ENCODE data around the gene GBF1.
"Not testable (repeated sequence)": the region's sequence is repeated elsewhere in the genome, so short reads cannot be mapped to it uniquely, and the experiment has no call there.

GBF1 gene

DNA sequence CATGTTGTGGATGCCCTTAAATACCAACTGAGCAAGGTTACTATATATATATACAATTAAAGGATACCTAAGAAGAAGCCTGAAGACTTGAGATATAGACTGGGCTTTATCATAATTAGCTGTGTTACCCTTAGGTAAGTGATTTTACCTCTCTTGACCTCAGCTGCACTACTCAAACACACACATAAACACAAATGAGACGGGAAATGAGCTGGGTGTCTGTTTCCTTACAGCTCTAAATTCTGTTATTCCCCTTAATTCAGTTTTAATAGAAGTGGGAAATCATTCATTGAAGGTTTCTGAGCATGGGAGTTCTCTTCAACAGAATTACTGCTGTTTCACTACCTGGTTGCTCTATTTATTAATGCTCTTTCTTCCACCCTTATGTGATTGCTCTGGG is 60.7 kb downstream of the GBF1 start:
- DNase-seq, result no peak

DNA sequence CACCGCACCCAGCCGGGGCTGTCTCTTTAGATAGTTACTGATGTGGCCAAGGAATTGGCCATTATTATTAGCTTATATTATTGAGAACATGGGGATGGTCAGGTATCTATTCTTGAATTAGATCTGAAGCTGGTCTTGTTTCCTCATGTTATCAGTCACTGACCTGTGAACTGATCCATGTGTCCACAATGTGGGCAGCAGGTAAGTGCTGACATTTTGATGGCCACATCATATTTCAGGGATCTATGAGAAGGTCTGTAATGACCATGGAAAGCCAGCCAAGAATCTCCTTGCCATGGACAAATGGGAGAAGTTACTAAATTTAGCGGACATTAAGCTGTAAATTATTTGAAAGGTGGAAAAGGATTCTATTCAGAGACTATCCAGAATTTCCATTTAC is 61.4 kb downstream of the GBF1 start:
- DNase-seq, result no peak

DNA sequence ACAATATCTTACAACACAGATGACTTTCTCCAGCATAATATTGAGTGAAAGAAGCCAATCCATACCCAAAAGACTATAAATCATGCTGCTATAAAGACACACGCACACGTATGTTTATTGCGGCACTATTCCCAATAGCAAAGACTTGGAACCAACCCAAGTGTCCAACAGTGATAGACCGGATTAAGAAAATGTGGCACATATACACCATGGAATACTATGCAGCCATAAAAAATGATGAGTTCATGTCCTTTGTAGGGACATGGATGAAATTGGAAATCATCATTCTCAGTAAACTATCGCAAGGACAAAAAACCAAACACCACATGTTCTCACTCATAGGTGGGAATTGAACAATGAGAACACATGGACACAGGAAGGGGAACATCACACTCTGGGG is 63.0 kb downstream of the GBF1 start:
- not testable (repeated sequence) for DNase-seq

DNA sequence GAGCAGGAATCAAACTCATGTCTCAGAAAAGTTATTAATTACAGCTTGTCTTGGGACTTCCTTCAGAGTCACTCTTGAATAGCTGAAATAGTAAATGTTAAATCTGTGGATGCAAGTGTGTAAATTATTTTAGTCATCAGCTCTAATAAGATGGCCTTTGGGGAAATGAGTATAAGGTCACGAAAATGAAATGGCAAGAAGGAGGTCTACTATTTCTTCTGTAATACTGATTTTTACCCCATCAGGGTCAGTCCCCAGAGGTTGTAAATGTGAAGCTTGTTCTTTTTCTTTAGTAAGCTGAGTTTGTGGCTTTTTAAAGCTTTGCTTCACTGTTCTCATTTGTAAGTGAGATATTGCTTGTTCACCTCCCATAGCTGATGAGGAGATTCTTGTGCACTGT is 63.9 kb downstream of the GBF1 start:
- DNase-seq, result no peak

- no peak for DNase-seq
These were observed 64.6 kb downstream of the GBF1 start for GRCh38 chr10:102309916-102310315.

DNA sequence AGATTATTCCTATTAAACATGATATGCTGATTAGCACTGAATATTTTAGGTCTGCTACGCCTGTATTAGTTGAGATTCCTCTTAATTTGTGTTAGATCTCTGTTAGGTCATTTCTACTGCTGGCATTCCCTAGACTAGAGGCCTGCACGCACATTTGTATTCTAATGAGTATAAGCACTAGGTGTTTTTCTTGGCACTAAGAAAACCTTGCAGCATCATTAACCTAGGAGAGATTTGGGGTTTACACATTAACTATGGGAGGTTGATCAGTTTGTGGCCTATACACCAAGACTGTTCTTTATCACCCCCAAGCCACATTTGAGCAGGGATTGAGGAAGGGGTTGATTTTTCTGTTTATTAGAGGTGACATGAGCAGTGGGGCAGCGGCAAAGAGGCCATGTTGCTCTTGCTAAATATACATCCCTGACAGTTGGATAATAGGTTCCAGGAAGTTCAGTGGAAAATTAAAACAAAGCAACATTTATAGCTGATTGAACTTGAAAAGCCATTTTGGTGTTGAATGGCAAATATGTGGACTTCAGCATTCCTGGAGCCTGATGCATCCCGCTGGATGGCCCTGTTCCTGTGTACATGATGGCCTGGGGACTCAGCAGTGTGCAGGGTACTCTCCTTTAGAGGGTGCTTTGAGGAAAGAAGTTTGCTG is 65.2 kb downstream of the GBF1 start:
- no peak for DNase-seq

- DNase-seq, result no peak
These were observed 65.7 kb downstream of the GBF1 start for GRCh38 chr10:102311025-102311420.

GRCh38 chr10:102312683-102313082 is 67.4 kb downstream of the GBF1 start:
- no peak for DNase-seq

DNA sequence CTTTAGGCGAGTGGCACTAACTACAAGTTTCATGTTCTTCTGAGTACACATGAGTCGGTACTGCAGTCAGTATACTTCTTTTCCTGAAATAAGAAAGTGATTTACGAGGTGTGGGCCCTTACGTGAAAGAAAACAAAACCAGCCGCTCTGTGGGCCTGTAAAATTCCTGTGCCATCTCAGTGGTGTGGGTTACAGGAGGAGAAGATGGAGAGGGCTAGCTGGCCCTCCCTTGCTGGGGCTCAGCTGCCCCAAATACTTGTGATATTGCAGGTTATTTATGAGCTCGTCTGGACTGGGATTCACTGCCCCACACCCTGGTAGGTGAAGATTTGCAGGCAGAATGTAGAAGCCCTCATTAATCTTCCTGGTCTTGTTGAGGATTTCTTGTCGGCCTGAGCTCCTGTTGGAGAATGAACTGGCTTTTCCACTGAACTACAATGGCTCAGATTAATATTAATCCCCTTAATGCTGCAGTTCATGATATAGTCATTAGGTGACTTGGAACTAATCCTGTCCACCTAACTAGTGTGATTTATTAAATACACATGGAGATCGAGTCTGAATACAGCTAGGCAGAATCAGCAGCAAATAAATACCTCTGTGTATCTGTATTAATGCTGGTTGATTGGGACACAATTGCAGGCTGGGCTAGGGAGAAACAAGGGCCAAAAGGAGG is 68.0 kb downstream of the GBF1 start:
- no peak for DNase-seq

DNA sequence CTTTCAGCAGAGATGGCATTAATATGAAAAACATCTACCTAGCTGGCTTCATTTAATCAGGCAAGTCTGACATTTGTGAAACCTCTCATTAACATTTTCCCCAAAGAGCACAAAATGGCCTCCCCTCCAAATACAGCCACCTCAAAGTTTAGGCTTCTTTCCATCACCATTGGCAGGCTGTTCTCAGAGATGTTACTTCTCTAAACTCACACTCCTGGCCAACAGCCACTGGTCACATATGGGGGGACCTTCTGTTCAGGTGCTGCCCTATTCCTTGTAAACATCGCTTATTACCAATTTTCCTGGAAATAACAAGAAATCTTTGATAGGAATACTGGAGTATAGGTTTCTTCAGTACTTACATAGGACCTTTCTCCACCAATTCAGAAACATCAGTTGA is 69.5 kb downstream of the GBF1 start:
- no peak for DNase-seq

GRCh38 chr10:102316421-102316820 is 71.1 kb downstream of the GBF1 start:
- no peak for DNase-seq

DNA sequence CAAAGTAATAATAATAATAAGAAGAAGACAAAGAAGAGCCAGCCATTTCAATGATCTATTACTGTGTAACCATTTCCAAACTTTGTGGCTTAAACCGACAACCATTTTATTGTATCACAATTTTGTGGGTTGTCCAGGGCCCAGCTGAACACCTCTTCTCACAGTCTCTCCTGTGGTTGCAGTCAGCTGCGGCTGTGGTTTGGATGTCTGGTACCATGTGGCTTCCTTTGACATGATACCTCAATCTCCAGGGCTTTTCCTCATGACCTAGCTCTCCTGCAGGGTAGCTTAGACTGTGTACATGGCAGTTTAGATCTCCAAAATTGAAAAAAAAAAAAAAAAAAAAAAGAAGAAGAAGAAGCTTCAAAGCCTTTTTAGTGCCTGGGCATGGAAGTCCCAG is 77.6 kb downstream of the GBF1 start:
- peak; percentile 47 for DNase-seq

DNA sequence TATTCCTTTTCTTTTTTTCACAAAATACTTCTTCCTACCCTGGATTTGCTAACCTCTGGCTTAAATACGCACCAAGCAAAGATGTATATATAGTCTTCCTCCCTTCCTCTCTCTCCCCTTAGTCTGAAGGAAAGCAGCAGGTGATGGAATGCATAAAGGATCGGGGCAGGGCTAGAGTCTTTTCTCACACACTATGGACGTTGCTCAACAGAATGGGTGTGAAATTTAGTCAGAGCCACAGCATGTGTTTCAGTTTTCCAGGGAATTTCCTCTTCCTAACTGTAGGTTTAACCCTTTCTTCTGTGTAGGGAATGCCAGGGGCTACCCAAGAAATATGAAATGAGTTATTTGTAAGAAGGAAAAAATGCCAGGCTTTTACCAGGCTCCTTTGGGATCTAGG is 78.7 kb downstream of the GBF1 start:
- DNase-seq, result no peak

GRCh38 chr10:102326031-102326430 is 80.7 kb downstream of the GBF1 start:
- no peak for DNase-seq

DNA sequence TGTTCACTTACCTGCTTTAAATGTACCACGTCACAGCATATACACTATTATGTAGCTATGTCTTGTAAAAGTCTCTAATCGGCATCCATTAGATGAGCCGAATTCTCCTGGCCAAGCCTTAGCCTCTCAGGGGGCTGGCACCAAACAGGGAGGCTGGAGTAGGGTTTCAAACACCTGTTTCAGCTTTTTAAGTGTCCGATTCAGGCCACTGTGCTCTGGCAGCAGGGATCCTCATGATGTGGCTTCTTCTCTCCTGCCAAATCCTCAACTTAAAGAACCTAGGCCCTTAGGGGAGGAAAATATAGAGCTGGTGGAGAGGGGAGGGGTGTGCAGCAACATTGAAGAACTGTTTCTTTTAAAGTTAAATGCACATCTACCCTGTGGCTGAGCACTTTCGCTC is 81.7 kb downstream of the GBF1 start:
- DNase-seq, result no peak

DNA sequence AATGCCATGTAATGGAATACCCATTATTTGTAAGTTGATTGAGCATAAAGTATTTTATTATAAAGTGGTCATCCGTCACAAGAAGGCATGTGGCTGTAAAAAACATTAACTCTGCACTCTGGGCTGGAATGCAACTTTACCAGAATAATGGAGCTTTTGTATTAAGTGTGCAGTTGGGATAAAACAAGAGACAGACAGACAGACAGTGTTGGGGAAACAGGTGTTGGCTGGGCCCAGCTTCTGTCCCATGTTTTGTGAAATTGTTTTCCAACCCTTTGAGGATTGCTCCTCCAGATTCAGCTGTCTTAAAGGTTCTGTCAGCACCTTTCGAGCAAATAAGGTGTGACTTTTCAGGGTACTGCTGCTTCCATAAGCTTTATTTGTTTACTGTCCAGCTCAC is 82.3 kb downstream of the GBF1 start:
- no peak for DNase-seq

GRCh38 chr10:102332772-102333171 is 87.4 kb downstream of the GBF1 start:
- no peak for DNase-seq

- DNase-seq, result no peak
These were observed 88.8 kb downstream of the GBF1 start for GRCh38 chr10:102334101-102334500.

GRCh38 chr10:102335184-102335583 is 89.9 kb downstream of the GBF1 start:
- DNase-seq, result no peak

GRCh38 chr10:102341038-102341688 is 95.8 kb downstream of the GBF1 start:
- DNase-seq, result no peak

- no peak for DNase-seq
These were observed 97.1 kb downstream of the GBF1 start for GRCh38 chr10:102342458-102342857.

- DNase-seq, result no peak
These were observed 97.6 kb downstream of the GBF1 start for GRCh38 chr10:102342958-102343357.

DNA sequence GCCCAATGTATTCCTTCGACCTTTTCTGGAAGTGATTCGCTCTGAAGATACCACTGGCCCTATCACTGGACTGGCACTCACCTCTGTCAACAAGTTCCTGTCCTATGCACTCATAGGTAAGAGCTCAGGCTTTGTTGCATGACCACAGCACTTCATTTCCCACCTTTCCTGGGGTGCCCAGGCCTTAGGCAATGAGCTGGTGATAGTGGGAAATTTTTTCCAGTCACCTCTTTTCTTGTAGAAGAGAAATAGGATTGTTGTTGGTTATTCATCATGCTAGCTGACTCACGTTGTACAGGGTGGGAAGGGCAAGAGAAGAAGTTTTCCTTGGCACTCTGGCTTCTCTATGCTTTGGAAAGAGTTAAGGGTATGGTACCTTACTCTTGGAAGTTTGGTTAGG is 98.7 kb downstream of the GBF1 start:
- no peak for DNase-seq

DNA sequence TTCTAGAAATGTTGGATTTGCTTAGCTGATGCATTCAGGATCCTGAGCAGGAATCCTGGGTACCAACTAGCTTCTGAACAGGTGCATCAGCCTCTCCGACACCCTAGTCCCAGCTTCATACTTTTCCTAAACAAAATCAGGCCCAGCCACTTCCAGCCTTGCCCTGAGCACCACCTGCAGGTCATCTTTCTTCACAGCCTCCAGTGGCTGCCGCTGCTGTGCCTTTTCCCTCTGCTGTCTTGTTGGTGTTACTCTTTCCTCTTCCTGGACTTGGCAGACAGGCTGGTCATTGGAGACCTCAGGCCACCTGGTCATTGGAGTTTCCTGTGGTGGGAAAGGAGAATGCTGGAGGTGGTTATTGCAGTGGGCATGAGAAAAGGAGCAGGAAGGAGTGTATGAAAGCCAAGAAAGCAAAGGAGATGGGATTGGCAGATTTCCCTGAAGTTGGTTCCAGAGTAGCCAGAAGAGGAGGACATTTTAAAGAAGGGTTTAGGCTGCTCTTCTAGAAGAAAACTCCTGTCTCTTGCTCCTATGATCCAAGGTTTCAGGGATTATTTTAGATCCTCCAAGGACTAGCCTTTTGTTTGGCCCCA is 102.0 kb downstream of the GBF1 start:
- no peak for DNase-seq

Measured in CD4-positive, alpha-beta T cell treated with Interleukin-10 for 1 hour (primary cell).